ENCODE measurements around the gene TSPAN9.
A peak's percentile ranks its signal among the peaks of the same experiment; 100 is the strongest.
"Not testable (repeated sequence)": the region's sequence is repeated elsewhere in the genome, so short reads cannot be mapped to it uniquely, and the experiment has no call there.

Gene TSPAN9

GRCh38 chr12:3065300-3065699, 11.9 kb upstream of the TSPAN9 start:
- H3K4me3 ChIP-seq (ENCODE audit: low read length), result no peak overlapping the region
- DNase-seq (ENCODE audit: low read depth), result no peak
- no peak for TF ChIP-seq CTCF (conservative IDR thresholded peaks at IDR 0.05; ENCODE audit: low read length)

GRCh38 chr12:3065846-3066245, 11.3 kb upstream of the TSPAN9 start:
- not testable (repeated sequence) for DNase-seq (ENCODE audit: low read depth); H3K4me3 ChIP-seq (ENCODE audit: low read length)

GRCh38 chr12:3069714-3070113, 7.5 kb upstream of the TSPAN9 start:
- DNase-seq (ENCODE audit: low read depth), result no peak
- H3K4me3 ChIP-seq (ENCODE audit: low read length), result no peak overlapping the region
- TF ChIP-seq CTCF (conservative IDR thresholded peaks at IDR 0.05; ENCODE audit: low read length), result no peak

- no peak for DNase-seq (ENCODE audit: low read depth)
- TF ChIP-seq CTCF (conservative IDR thresholded peaks at IDR 0.05; ENCODE audit: low read length), result no peak
- H3K4me3 ChIP-seq (ENCODE audit: low read length), result no peak overlapping the region
Measured at GRCh38 chr12:3071107-3071506, 6.1 kb upstream of the TSPAN9 start.

GRCh38 chr12:3071710-3072109, 5.5 kb upstream of the TSPAN9 start:
- no peak overlapping the region for H3K4me3 ChIP-seq (ENCODE audit: low read length)
- no peak for DNase-seq (ENCODE audit: low read depth)
- TF ChIP-seq CTCF (conservative IDR thresholded peaks at IDR 0.05; ENCODE audit: low read length), result no peak

GRCh38 chr12:3073438-3074250, 3.5 kb upstream of the TSPAN9 start:
- H3K4me3 ChIP-seq (ENCODE audit: low read length), result no peak overlapping the region
- TF ChIP-seq CTCF (conservative IDR thresholded peaks at IDR 0.05; ENCODE audit: low read length), result peak; percentile 99
- DNase-seq (ENCODE audit: low read depth), result peak; percentile 80

- no peak for TF ChIP-seq CTCF (conservative IDR thresholded peaks at IDR 0.05; ENCODE audit: low read length)
- no peak for DNase-seq (ENCODE audit: low read depth)
- no peak overlapping the region for H3K4me3 ChIP-seq (ENCODE audit: low read length)
Measured at GRCh38 chr12:3075315-3075714, 1.9 kb upstream of the TSPAN9 start.

Data from AG10803 (cell line).